Frontal cortex (tissue), 4 donors: ENCODE measurements around the gene RNF213. TPM values are rescaled to one million over a fixed set of nuclear protein-coding genes. Genes with fewer than 3 reads are reported as not detected.

Experiments
- DNase-seq, 2 donors: peaks; one replicate each; pipeline ENCODE4 v3.0.0; 2012; ENCODE audit warnings: low spot score in 2 of 2
- FAIRE-seq: peaks from 2 replicates; lab custom pipeline; 2012; peaks lifted over from hg19 to GRCh38; lab: Jason Lieb, UNC
- total RNA-seq: library from RNA; depleted of rRNA; stranded (reverse); fragments of >200 nt; gene quantifications from one replicate; pipeline ENCODE4 v1.2.3, GENCODE V29; 2014
- donor health status: control.
- donor health status: control.
- donor health status: control.

Gene RNF213
- total RNA-seq, 1 donor from 2014 or later: 12.2 TPM

DNA sequence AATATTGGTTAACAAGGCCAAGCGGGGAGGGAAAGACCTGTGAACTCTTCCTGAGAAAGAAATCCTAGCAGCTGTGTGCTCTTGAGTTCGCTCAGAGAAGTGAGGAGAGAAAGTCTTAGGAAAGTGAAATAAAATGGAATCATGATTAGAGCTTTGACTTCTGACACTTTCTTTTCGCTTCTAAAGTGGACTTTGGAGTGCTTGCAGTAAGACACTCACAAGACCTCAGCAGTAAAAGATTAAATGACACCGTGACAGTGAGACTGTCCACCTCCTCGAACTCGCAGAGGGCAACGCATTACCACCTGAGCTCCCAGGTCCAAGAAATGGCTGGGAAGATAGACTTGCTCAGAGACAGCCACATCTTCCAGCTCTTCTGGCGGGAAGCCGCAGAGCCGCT is 71.2 kb downstream of the RNF213 start:
- DNase-seq (no peak), FAIRE-seq (no peak)

DNA sequence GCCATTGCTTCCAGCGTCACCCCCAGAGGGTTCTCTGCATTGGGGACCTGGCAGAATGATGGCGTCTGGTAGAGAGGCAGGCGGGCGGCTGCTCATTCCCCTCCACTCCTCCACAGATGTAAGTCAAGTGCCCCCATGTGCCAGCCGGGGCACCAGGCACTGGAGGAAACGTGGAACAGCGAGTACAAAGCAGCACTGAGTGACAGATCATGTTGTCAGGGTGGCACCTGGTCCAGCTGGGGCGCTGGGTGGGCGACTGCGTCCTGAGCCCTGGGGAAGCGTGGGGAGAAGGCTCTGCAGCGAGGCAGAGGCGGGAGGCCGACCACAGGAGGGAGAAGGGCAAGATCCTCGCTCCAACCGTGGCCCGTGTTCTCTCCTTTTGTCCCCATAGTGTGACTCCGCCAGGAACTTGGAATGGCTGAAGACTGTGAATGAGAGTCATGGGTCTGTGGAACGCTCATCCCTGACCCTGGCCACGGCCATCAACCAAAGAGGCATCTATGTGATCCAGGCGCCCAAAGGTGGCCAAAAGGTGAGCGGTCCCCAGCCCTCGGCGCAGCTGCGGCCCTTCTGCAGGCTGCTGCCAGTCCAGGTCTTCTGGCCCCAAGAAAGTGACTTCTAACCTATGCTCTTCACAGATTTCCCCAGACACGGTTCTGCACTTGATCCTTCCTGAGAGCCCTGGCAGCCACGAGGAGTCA is 76.7 kb downstream of the RNF213 start:
- no peak for DNase-seq

DNA sequence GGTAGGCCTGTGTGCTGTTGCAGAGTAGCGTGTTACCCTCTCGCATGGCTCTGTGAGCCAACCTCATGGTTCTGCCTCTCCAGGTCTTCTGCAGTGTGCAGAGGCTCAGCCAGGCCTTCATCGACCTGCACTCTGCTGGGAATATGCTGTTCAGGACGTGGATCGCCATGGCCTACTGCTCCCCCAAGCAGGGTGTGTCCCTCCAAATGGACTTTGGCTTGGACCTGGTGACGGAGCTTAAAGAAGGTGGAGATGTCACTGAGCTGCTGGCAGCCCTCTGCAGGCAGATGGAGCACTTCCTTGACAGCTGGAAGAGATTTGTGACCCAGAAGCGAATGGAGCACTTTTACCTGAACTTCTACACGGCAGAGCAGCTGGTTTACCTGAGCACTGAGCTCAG is 78.5 kb downstream of the RNF213 start:
- DNase-seq (no peak), FAIRE-seq (no peak)

More for the DNA sequence above, 76.7 kb downstream of the RNF213 start:
- FAIRE-seq: no peak

DNA sequence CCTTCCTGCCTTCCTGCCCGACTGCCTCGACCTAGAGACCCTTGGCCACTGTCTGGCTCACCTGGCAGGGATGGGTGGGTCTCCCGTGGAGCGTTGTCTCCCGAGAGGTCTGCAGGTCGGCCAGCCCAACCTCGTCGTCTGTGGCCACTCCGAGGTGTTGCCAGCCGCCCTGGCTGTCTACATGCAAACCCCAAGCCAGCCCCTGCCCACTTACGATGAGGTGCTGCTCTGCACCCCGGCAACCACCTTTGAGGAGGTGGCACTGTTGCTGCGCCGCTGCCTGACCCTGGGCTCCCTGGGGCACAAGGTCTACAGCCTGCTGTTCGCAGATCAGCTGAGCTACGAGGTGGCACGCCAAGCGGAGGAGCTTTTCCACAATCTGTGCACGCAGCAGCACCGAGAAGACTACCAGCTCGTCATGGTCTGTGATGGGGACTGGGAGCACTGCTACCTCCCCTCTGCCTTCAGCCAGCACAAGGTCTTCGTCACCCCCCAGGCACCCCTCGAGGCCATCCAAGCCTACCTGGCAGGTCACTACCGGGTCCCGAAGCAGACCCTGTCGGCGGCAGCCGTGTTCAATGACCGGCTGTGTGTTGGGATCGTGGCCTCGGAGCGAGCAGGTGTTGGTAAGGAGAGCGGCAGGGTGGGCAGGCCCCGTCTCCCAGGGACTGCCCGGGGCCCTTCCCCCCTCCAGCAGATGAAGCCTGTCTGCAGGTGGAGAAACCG is 79.2 kb downstream of the RNF213 start:
- no peak for DNase-seq
- no peak for FAIRE-seq

DNA sequence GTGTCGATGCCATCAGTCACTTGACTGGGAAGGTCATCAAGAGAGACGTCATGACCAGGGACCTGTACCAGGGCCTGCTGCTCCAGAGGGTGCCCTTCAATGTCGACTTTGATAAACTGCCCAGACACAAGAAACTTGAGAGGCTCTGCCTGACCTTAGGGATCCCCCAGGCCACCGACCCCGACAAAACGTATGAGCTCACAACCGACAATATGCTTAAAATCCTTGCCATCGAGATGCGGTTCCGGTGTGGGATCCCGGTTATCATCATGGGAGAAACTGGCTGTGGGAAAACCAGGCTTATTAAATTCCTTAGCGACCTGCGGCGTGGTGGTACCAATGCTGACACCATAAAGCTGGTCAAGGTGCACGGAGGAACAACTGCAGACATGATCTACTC is 84.7 kb downstream of the RNF213 start:
- DNase-seq: no peak
- FAIRE-seq: no peak

DNA sequence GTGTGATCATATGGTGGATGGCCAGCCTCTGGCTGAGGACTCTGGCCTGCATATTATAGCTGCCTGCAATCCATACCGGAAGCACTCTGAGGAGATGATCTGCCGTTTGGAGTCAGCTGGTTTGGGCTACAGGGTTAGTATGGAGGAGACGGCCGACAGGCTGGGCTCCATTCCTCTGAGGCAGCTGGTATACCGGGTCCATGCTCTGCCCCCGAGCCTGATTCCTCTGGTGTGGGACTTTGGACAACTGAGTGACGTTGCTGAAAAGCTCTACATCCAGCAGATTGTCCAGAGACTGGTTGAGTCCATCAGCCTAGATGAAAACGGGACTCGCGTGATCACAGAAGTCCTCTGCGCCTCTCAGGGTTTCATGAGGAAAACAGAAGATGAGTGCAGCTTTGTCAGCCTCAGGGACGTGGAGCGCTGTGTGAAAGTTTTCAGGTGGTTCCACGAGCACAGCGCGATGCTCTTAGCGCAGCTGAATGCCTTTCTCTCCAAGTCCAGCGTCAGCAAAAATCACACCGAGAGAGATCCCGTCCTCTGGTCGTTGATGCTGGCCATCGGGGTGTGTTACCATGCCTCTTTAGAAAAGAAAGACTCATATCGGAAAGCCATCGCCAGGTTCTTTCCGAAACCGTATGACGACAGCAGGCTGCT is 85.3 kb downstream of the RNF213 start:
- DNase-seq (no peak), FAIRE-seq (no peak)

DNA sequence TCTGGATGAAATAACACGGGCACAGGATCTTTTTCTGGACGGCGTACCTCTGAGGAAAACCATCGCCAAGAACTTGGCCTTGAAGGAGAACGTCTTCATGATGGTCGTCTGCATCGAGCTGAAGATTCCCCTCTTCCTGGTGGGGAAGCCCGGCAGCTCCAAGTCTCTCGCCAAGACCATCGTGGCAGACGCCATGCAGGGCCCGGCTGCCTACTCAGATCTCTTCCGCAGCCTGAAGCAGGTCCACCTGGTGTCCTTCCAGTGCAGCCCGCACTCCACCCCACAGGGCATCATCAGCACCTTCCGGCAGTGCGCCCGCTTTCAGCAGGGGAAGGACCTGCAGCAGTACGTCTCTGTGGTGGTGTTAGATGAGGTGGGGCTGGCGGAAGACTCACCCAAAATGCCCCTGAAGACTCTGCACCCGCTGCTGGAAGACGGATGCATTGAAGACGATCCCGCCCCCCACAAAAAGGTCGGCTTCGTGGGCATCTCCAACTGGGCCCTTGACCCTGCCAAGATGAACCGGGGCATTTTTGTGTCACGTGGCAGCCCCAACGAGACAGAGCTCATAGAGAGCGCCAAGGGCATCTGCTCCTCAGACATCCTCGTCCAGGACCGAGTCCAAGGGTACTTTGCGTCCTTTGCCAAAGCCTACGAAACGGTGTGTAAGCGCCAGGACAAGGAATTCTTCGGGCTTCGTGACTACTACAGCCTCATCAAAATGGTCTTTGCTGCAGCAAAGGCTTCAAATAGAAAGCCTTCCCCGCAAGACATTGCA is 86.0 kb downstream of the RNF213 start:
- DNase-seq (no peak), FAIRE-seq (no peak)

DNA sequence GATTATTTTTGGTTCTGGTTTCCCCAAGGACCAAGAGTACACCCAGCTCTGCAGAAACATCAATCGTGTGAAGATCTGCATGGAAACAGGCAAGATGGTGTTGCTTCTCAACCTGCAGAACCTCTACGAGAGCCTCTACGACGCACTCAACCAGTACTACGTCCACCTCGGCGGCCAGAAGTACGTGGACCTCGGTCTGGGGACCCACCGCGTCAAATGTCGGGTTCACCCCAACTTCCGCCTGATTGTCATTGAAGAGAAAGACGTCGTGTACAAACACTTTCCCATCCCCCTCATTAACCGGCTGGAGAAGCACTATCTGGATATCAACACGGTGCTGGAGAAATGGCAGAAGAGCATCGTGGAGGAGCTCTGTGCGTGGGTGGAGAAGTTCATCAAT is 86.9 kb downstream of the RNF213 start:
- DNase-seq: no peak
- no peak for FAIRE-seq

DNA sequence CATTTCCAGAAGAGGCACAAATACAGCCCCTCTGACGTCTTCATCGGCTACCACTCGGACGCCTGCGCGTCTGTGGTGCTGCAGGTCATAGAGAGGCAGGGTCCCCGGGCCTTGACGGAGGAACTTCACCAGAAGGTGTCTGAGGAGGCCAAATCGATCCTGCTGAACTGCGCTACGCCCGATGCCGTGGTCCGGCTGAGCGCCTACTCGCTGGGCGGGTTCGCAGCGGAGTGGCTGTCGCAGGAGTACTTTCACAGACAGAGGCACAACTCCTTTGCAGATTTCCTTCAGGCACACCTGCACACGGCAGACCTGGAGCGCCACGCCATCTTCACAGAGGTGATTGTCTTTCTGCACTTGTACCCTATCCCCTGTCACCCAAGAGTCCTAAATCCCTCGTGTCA is 87.3 kb downstream of the RNF213 start:
- DNase-seq (no peak), FAIRE-seq (no peak)

DNA sequence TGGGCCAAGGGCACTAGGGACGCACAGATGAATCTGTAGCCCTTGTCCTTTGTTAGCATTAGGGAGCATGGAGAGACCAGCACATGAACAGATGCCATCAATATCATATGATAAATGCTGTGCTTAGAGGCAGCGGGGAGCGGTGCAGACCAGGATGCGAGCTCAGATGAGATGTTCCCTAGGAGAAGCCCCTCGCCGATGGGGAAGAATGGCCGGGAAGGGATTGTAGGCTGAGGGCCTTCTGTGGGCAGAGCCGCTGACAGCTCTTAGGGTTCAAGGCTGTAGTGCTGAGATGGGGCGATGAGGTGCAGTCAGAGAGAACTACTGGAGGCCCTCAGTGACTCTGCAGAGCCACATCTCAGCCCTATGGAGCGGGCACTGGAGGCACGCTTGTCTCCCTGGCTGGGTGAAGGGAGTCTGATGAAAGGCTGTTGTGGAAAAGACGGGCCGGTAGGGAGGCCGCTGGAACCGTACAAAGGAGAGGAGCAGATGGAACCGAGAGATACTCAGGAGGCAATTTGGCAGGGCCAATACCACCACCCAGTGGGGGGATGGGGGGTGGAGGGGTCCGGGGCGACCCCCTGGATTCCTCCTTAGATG is 88.0 kb downstream of the RNF213 start:
- FAIRE-seq: no peak
- no peak for DNase-seq

DNA sequence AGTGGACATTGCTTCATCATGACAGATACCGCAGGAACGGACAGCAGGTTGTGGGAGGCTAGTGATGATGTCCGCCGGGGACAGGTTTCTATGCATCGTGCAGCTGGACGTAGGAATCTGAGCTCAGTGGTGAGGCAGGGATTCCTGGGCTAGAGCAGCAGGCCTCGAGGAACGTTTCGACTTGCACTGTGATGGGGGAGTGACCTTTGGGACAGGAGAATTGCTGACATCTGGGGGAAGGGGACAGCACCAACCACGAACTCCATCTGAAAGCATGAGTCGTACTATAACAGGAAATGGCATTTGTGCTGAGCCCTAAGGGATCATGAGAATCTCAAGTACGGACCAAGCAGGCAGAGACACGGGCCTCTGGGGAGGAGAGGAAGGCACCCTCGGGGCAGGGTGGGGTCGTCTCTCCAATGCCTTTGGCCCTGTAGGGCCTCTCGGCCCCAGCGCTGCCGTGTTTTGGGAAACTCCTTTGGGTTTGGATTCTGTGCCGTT is 88.5 kb downstream of the RNF213 start:
- no peak for FAIRE-seq
- no peak for DNase-seq

DNA sequence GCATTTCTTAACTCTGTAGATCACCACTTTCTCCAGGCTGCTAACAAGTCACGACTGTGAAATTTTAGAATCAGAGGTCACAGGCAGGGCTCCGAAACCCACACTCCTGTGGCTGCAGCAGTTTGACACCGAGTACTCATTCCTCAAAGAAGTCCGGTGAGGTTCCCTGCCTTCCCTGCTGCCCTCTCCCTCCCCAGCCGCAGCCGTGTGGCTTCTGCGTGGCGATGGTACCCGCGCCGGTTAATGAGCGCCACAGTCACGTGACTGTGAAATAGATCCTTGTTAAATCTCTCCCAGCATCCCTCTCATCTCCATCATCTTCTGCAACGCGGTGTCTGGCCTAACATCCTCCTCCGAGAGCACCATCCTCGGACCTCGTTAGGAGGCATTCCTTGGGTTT is 89.1 kb downstream of the RNF213 start:
- FAIRE-seq (no peak), DNase-seq (no peak)

DNA sequence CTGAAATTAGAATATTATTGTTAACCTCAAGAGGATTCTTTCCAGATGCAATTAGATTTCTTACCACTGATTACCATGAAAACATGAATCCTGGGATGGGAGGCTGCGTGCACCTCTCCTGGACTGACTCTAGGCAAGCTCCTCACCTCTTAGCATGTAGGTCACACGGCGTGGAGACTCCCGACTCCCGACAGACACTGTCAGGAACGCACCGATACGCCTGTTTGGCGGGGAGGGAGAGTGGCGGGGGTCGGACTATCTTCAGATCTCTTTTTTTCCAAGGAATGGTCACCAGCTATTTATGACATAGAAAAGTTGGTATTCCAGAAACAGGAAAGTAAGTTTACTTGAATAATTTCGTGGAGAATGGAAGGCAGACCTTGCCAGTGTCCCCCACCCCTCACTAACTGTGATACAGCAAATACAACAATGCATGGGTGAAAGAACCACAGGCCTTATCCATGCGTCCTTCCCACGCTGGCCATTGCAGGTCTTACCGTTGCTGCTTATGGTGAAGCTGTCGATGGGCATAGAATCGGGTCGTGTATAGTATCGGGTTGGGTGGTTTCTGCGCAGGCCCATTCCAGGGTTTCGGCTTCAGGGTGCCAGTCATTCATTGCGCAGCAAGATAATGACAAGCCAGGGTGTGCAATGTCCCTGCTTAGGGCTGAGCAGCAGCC is 91.7 kb downstream of the RNF213 start:
- DNase-seq (no peak), FAIRE-seq (no peak)

DNA sequence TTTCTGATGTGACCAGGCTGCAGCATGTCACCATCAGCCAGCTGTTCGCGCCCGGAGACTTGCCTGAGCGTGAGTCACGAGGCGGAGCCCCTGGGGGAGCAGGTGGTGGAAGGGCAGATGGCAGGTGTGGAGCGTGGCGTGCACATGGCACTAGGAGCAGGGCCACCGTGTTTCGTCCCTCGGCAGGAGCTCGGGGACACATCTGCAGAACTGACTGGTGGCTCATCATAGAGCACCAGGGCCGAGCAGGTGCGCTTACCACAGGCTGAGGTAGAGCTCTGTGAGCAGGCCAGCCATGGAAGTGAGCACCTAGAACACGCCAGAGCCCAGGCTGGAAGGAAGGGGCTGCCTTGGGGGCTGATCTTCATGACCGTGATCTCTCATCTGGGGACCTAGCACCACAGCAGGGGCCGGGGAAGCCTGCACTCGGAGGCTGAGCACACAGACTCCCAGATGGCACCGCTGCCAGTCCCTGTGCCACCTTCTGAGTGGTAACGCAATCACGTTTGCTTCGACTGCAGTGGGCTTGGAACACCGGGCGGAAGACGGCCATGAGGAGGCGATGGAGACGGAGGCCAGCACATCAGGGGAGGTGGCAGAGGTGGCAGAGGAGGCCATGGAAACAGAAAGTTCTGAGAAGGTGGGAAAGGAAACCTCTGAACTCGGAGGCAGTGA is 92.5 kb downstream of the RNF213 start:
- DNase-seq: no peak
- no peak for FAIRE-seq

DNA sequence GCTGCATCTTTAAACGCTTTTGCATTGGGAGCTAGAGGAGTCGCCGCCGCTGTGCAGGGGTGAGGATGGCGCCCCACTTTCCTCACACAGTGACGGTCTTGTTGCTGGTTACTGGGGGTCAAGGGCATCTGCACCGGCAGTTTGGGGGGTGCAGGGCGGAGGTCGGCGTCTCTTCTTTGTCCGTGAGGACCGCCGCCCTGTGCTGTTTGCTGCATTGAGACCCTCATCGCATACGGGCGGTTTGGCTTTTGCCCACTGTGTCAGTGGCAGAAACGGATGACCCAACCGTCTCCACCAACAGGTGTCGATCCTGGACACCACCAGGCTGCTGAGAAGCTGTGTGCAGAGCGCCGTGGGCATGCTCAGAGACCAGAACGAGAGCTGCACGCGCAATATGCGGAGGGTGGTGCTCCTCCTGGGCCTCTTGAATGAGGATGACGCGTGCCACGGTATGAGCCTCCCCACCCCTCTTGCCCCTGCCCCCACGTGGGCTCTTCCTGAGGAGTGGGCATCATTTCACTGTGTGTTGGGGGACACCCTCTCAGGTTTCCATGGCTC is 93.1 kb downstream of the RNF213 start:
- FAIRE-seq: no peak
- no peak for DNase-seq

DNA sequence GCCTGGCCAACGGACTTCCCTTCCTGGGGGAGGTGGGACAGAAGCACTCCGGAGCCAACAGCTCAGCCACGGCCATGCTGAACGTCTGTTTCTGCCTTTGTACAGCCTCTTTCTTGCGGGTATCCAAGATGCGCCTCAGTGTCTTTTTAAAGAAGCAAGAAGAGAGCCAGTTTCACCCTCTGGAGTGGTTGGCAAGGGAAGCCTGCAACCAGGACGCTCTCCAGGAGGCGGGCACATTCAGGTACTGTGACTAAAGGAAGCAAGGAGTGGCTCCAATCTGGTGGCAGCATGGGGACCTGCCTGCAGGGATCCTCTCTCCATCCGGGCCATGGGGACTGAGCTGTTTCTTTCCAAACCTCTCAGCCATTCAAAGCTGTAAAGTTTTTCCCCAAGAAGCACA is 93.7 kb downstream of the RNF213 start:
- no peak for FAIRE-seq
- DNase-seq: no peak

DNA sequence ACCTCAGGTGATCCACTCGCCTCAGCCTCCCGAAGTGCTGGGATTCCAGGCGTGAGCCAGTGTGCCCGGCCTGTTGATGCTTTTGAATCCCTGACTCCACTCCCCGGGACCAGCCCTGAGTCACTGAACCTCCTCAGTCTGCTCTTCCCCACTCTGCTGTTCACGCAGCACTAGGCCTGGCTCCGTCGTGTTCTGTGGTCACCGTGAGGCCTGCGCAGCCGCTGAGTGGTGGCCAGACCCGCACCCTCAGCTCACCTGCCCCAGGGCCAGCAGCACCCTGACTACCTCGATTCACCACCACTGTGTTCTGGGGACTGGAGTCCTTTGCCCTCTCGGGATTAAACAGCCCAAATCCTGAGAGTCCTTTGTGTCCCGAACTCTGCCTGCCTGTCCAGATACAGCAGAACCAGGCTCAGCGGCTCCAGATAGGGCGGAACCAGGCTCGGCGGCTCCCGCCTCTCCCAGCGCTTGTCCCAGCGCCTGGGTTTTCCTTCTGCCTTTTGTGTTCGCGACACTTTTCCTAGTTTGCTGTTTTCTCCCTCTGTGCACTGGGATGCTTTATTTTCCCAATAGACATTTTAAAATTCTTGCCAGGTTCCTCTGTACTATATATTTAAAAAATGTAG is 95.7 kb downstream of the RNF213 start:
- DNase-seq (no peak), FAIRE-seq (no peak)

DNA sequence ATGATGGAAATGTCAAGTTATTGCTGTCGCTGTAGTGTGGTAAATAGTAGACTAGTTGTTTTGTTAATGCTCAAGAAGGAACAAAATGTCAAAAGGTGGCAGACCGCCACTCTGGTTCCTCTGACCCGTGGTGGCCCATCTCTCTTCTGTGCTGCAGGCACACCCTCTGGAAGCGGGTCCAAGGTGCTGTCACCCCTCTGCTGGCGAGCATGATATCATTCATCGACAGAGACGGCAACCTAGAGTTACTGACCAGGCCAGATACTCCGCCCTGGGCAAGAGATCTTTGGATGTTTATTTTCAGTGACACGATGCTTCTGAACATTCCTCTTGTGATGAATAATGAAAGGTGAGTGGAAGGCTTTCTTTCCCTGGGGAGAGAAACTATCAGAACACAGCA is 97.5 kb downstream of the RNF213 start:
- no peak for DNase-seq

More for the DNA sequence above, 97.5 kb downstream of the RNF213 start:
- FAIRE-seq: no peak
